Measurements from ENCODE around the gene BCL7B.

GRCh38 chr7:73599151-73599882 lies 41.8 kb upstream of the BCL7B start:
- TF ChIP-seq CTCF (IDR thresholded peaks at IDR 0.05; ENCODE audit: insufficient read depth, low read length, poor library complexity, severe bottlenecking) (no peak), EZH2phosphoT487 (conservative IDR thresholded peaks at IDR 0.05; ENCODE audit: low read length) (no peak)
